ENCODE measurements around the gene ZNF438. TPM values are rescaled to one million over a fixed set of nuclear protein-coding genes. Genes with fewer than 3 reads are reported as not detected.

The ZNF438 gene
- total and polyA plus RNA-seq, 2 of the 8 experiments (the other 6 are each of a cell fraction or from before 2014, with no cell fraction given) = 0.95 to 1.7 TPM

DNA sequence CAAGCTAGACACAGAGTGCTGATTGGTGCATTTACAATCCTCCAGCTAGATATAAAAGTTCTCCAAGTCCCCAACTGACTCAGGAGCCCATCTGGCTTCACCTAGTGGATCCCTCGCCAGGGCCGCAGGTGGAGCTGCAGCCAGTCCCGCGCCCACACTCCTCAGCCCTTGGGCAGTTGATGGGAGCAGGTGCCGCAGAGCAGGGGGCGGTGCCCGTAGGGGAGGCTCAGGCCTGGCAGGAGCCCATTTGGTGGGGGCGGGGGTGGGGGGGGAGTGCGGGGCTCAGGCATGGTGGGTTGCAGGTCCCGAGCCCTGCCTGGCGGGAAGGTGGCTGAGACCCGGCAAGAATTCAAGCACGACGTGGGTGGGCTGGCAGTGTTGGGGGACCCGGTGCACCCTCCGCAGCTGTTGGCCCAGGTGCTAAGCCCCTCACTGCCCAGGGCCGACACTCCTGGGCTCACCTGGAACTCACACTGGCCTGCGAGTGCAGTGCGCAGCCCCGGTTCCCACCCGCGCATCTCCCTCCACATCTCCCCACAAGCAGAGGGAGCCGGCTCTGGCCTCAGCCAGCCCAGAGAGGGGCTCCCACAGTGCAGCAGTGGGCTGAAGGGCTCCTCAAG, 101.7 kb downstream of the ZNF438 start:
- H4K8ac ChIP-seq (ENCODE audit: extremely low read depth, insufficient read depth, low read length) = no peak overlapping the region
- H2AFZ ChIP-seq (ENCODE audit: low read length) = no peak overlapping the region
- CTCF ChIA-PET (ENCODE audit: partially characterized antibody) = no interaction called here
- no peak overlapping the region for H2BK15ac ChIP-seq (ENCODE audit: low read length)
- no peak overlapping the region for H3K9ac ChIP-seq (replicated peaks in 1 of 4; ENCODE audit: extremely low read depth in 1 of 4, low read depth in 3 of 4, low read length in 3 of 4)
- H3K36me3 ChIP-seq (ENCODE audit: control insufficient read depth in 2 of 4, insufficient read depth in 4 of 4, low read length in 3 of 4) = peaks cover 0 to 8% (median 0%) of the 10 kb centered on the region in 4 experiments; a peak in 1 of 8 replicates
- no peaks in the 10 kb centered on the region for H3K27me3 ChIP-seq (replicated peaks in 1 of 4; ENCODE audit: control insufficient read depth in 3 of 4, extremely low read depth in 1 of 4, insufficient read depth in 3 of 4, low read length in 3 of 4)
- POLR2A ChIA-PET (ENCODE audit: partially characterized antibody) = no interaction called here
- no peak overlapping the region for H2BK12ac ChIP-seq (ENCODE audit: low read depth, low read length)
- no peaks in the 10 kb centered on the region for H3K4me1 ChIP-seq (replicated peaks in 1 of 4; ENCODE audit: control insufficient read depth in 3 of 4, insufficient read depth in 4 of 4, low read length in 3 of 4)
- no peaks in the 10 kb centered on the region for H3K79me1 ChIP-seq (ENCODE audit: low read depth, low read length)
- no peak overlapping the region for H3K4me2 ChIP-seq (ENCODE audit: insufficient read depth in 1 of 2, low read depth in 2 of 2, low read length in 2 of 2)
- no peak overlapping the region for H3K27ac ChIP-seq (ENCODE audit: low read depth, low read length)
- H4K91ac ChIP-seq (replicated peaks; ENCODE audit: insufficient read length, low read length) = no peak overlapping the region
- 98% methylated on average over 6 of the region's 23 CpGs; no CpG with 5 or more reads in 1 of the 2 experiments for WGBS, 2 experiments (ENCODE audit: extremely low coverage in 1 of 2, insufficient coverage in 1 of 2, insufficient read length in 1 of 2, insufficient replicate concordance in 2 of 2, low coverage in 1 of 2, low lambda C conversion rate in 2 of 2, missing lambda C conversion rate in 1 of 2)
- no peak overlapping the region for H3K56ac ChIP-seq (replicated peaks; ENCODE audit: insufficient read length, low read depth, low read length)
- no peaks in the 10 kb centered on the region for H4K20me1 ChIP-seq (replicated peaks in 1 of 2; ENCODE audit: control insufficient read depth in 1 of 2, insufficient read depth in 2 of 2, low read length in 2 of 2)
- H3K79me2 ChIP-seq (ENCODE audit: control insufficient read depth in 1 of 2, insufficient read depth in 2 of 2, low read length in 2 of 2) = no peaks in the 10 kb centered on the region
- H3K9me3 ChIP-seq (ENCODE audit: insufficient read depth in 2 of 2, low read depth in 1 of 2, low read length in 1 of 2) = peaks cover 5 to 20% of the 10 kb centered on the region in 2 experiments; a peak in 3 of 4 replicates
- H3K18ac ChIP-seq (ENCODE audit: extremely low read depth, low read length) = no peak overlapping the region
- DNase-seq (ENCODE audit: low read depth in 1 of 2, low spot score in 2 of 2) (no peak), FAIRE-seq (no peak)
- H3K23ac ChIP-seq (ENCODE audit: insufficient read length) = no peak overlapping the region
- H4K5ac ChIP-seq (ENCODE audit: insufficient read length, low read depth, low read length) = no peak overlapping the region
- no peak overlapping the region for H3K14ac ChIP-seq (ENCODE audit: insufficient read length)
- H2BK5ac ChIP-seq (ENCODE audit: low read depth, low read length) = no peak overlapping the region
- no peak overlapping the region for H3K4me3 ChIP-seq (ENCODE audit: extremely low read depth in 1 of 4, insufficient read depth in 2 of 4, low read depth in 3 of 4, low read length in 4 of 4)
- H2BK20ac ChIP-seq (ENCODE audit: low read length) = no peak overlapping the region
- no peak overlapping the region for H3K4ac ChIP-seq (replicated peaks; ENCODE audit: insufficient read length, low read depth, low read length)
- H2BK120ac ChIP-seq (replicated peaks; ENCODE audit: low read depth, low read length) = no peak overlapping the region
- no peaks in the 10 kb centered on the region for H3K23me2 ChIP-seq (ENCODE audit: low read depth, low read length)
- H2AK5ac ChIP-seq (ENCODE audit: low read depth, low read length) = no peak overlapping the region
- TF ChIP-seq NANOG (IDR thresholded peaks at IDR 0.05; ENCODE audit: insufficient read depth, low read depth, low read length, poor library complexity, severe bottlenecking) (no peak), ASH2L (IDR thresholded peaks at IDR 0.05; ENCODE audit: low read length) (no peak), KDM4A (IDR thresholded peaks at IDR 0.05; ENCODE audit: low read depth, low read length, severe bottlenecking) (no peak), BRCA1 (IDR thresholded peaks at IDR 0.05; ENCODE audit: low read depth, low read length) (no peak), TCF12 (IDR thresholded peaks at IDR 0.05; ENCODE audit: low read depth, low read length) (no peak), SP4 (IDR thresholded peaks at IDR 0.05; ENCODE audit: low read length) (no peak), JUND (IDR thresholded peaks at IDR 0.05; ENCODE audit: low read length) (no peak)
